Pancreas (tissue), 8 donors: ENCODE measurements around the gene KANK3. TPM values are rescaled to one million over a fixed set of nuclear protein-coding genes. Genes with fewer than 3 reads are reported as not detected.

Experiments
- microRNA-seq, 2 donors: library from miRNA; unstranded; fragments of <30 nt; microRNA quantifications; one replicate each; pipeline versions ENCODE4 to v1.1.0, GENCODE V29; 2019 to 2020
- polyA plus RNA-seq, 2 donors: library from polyadenylated mRNA; stranded (reverse); fragments of 200-250 nt; gene quantifications; one replicate each; pipeline ENCODE4 v1.2.3, GENCODE V29; 2013
- total RNA-seq, 6 donors: library from RNA; stranded (reverse); fragmentation: NEBNext Ultra II Directional in 4 of 6; extraction: Animal tissue kit (Norgen Biotek cat#: 25700) in 4 of 6; gene quantifications; one replicate each; pipeline versions ENCODE4 v1.2.1 to v1.2.4, GENCODE V29; 2021 to 2023
- donor health status: healthy with polysubstance abuse.
- donor health status: DM: no; HTN: no; CAD: no; lungs with moderate emphysema.
- donor health status: DM: no; HTN: no; CAD: no.
- donor health status: Bipolar disorder and iron deficiency.
- donor health status: DM: yes; HTN: yes; CAD: no.
- donor health status: DM: no; HTN: no; CAD: no.
- donor health status: DM: no; HTN: no; CAD: no.
- donor health status: DM: yes; HTN: yes; CAD: no.

The KANK3 gene
- total and polyA plus RNA-seq, 8 donors: 1.7 to 17.9 (median 2.0) TPM

Small RNA genes within 50 kb of the gene (microRNA-seq; reads per million reads assigned to microRNA genes)
- gene MIR4999: 5.0 to 13.3 reads per million in 2 donors

Other genes starting within 250 kb of the KANK3 start
- under 1 TPM in 4 of 6 donors, not detected in 2; under 0.01 to 0.20 (median 0.06) TPM for gene FBN3, start 193.7 kb downstream of the KANK3 start, total RNA-seq
- under 1 TPM; 0.02 to 0.04 TPM for gene FBN3, start 193.7 kb downstream of the KANK3 start, polyA plus RNA-seq
- 10 to 100 TPM; 41.6 to 82.4 (median 62.1) TPM for gene CERS4, start 133.9 kb downstream of the KANK3 start, total RNA-seq
- 100 to 1,000 TPM in 1 of 2 donors, 10 to 100 TPM in 1; 72.1 to 118 TPM for gene CERS4, start 133.9 kb downstream of the KANK3 start, polyA plus RNA-seq
- 10 to 100 TPM; 13.8 to 24.4 (median 18.2) TPM for gene CD320, start 34.9 kb downstream of the KANK3 start, total RNA-seq
- 10 to 100 TPM; 22.2 to 58.4 TPM for gene CD320, start 34.9 kb downstream of the KANK3 start, polyA plus RNA-seq
- 10 to 100 TPM in 5 of 6 donors, 1 to 10 TPM in 1; 7.7 to 17.8 (median 11.2) TPM for gene NDUFA7, start 21.9 kb downstream of the KANK3 start, total RNA-seq
- 10 to 100 TPM; 71.4 to 81.2 TPM for gene NDUFA7, start 21.9 kb downstream of the KANK3 start, polyA plus RNA-seq
- 1,000 to 10,000 TPM in 4 of 6 donors, 100 to 1,000 TPM in 2; 892 to 1,524 (median 1,066) TPM for gene RPS28, start 21.8 kb downstream of the KANK3 start, total RNA-seq
- 100 to 1,000 TPM; 706 to 850 TPM for gene RPS28, start 21.8 kb downstream of the KANK3 start, polyA plus RNA-seq
- gene ANGPTL4, start 20.9 kb upstream of the KANK3 start, total RNA-seq: 10 to 100 TPM in 4 of 6 donors, 1 to 10 TPM in 2; 2.8 to 82.8 (median 22.5) TPM
- gene ANGPTL4, start 20.9 kb upstream of the KANK3 start, polyA plus RNA-seq: 100 to 1,000 TPM in 1 of 2 donors, 10 to 100 TPM in 1; 95.0 to 169 TPM
- 10 to 100 TPM; 52.1 to 75.2 (median 56.8) TPM for gene RAB11B, start 47.1 kb upstream of the KANK3 start, total RNA-seq
- 100 to 1,000 TPM in 1 of 2 donors, 10 to 100 TPM in 1; 84.6 to 107 TPM for gene RAB11B, start 47.1 kb upstream of the KANK3 start, polyA plus RNA-seq
- 10 to 100 TPM in 5 of 6 donors, 1 to 10 TPM in 1; 8.8 to 18.0 (median 11.0) TPM for gene MARCHF2, start 70.0 kb upstream of the KANK3 start, total RNA-seq
- 10 to 100 TPM; 17.1 to 22.6 TPM for gene MARCHF2, start 70.0 kb upstream of the KANK3 start, polyA plus RNA-seq
- gene HNRNPM, start 101.7 kb upstream of the KANK3 start, total RNA-seq: 10 to 100 TPM; 44.5 to 88.3 (median 66.6) TPM
- gene HNRNPM, start 101.7 kb upstream of the KANK3 start, polyA plus RNA-seq: 10 to 100 TPM; 52.5 to 90.1 TPM
- gene PRAM1, start 159.4 kb upstream of the KANK3 start, total RNA-seq: 1 to 10 TPM in 2 of 6 donors, under 1 TPM in 4; 0.09 to 4.6 (median 0.70) TPM
- gene PRAM1, start 159.4 kb upstream of the KANK3 start, polyA plus RNA-seq: 1 to 10 TPM; 3.0 to 3.7 TPM
- 10 to 100 TPM in 3 of 6 donors, 1 to 10 TPM in 3; 7.3 to 16.1 (median 10.8) TPM for gene ZNF414, start 170.9 kb upstream of the KANK3 start, total RNA-seq
- 10 to 100 TPM; 28.2 to 36.9 TPM for gene ZNF414, start 170.9 kb upstream of the KANK3 start, polyA plus RNA-seq
- gene MYO1F, start 234.2 kb upstream of the KANK3 start, total RNA-seq: 10 to 100 TPM in 2 of 6 donors, 1 to 10 TPM in 4; 1.2 to 21.3 (median 4.8) TPM
- 1 to 10 TPM; 1.9 to 7.5 TPM for gene MYO1F, start 234.2 kb upstream of the KANK3 start, polyA plus RNA-seq